ENCODE data around the gene KLHL26. TPM values are rescaled to one million over a fixed set of nuclear protein-coding genes. Genes with fewer than 3 reads are reported as not detected.

Gene KLHL26
- polyA plus RNA-seq, 2 of the 4 experiments (the other 2 are of a cell fraction) = 1.1 to 2.0 TPM

GRCh38 chr19:18712981-18713380, 76.2 kb downstream of the KLHL26 start:
- no peak for DNase-seq (ENCODE audit: low read depth in 1 of 2, low spot score in 1 of 2)
- Histone ChIP-seq H3K27ac (no peak overlapping the region), H3K4me1 (no peaks in the 10 kb centered on the region), H3K4me2 (no peak overlapping the region), H3K9me3 (no peaks in the 10 kb centered on the region), H3K4me3 (no peak overlapping the region)
- ChIA-PET POLR2A (no interaction called here), CTCF (no interaction called here)
- TF ChIP-seq HDAC2 (IDR thresholded peaks at IDR 0.05) (no peak), HMGXB4 (CRISPR knock-in tag; IDR thresholded peaks at IDR 0.05; ENCODE audit: borderline replicate concordance) (no peak), ZNF302 (CRISPR knock-in tag; IDR thresholded peaks at IDR 0.05) (no peak), RCOR1 (IDR thresholded peaks at IDR 0.05; ENCODE audit: low read depth, low read length) (no peak), MAZ (IDR thresholded peaks at IDR 0.05; ENCODE audit: borderline replicate concordance, low read depth, low read length) (no peak), FOXS1 (CRISPR knock-in tag; IDR thresholded peaks at IDR 0.05) (no peak), ZSCAN20 (CRISPR knock-in tag; IDR thresholded peaks at IDR 0.05) (no peak), KDM5A (IDR thresholded peaks at IDR 0.05) (no peak), CHD4 (IDR thresholded peaks at IDR 0.05; ENCODE audit: borderline replicate concordance) (no peak), POLR2AphosphoS2 (conservative IDR thresholded peaks at IDR 0.05; ENCODE audit: low read length) (no peak), PBX3 (IDR thresholded peaks at IDR 0.05) (no peak), CHD2 (IDR thresholded peaks at IDR 0.05; ENCODE audit: low read length, partially characterized antibody) (no peak), JUN (IDR thresholded peaks at IDR 0.05) (no peak), KDM1A (IDR thresholded peaks at IDR 0.05; ENCODE audit: low read depth) (no peak), ZC3H11A (IDR thresholded peaks at IDR 0.05) (no peak), E2F6 (IDR thresholded peaks at IDR 0.05; ENCODE audit: borderline replicate concordance, low read depth) (no peak)
- 87% methylated on average over 5 of the region's 5 CpGs for WGBS (ENCODE audit: missing lambda C conversion rate)
- ATAC-seq = no peak
- no peak for FAIRE-seq

GRCh38 chr19:18713550-18714117, 76.8 kb downstream of the KLHL26 start:
- Histone ChIP-seq H3K4me2 (no peak overlapping the region), H3K27ac (no peak overlapping the region), H3K9me3 (no peaks in the 10 kb centered on the region), H3K4me1 (no peaks in the 10 kb centered on the region), H3K4me3 (no peak overlapping the region)
- no peak for DNase-seq (ENCODE audit: low read depth in 1 of 2, low spot score in 1 of 2)
- no peak for FAIRE-seq
- 90% methylated on average over 11 of the region's 18 CpGs for WGBS (ENCODE audit: missing lambda C conversion rate)
- ChIA-PET POLR2A (no interaction called here), CTCF (no interaction called here)
- ATAC-seq = no peak
- TF ChIP-seq CBX8 (IDR thresholded peaks at IDR 0.05) (no peak), MYC (IDR thresholded peaks at IDR 0.05; ENCODE audit: borderline replicate concordance, low read length) (no peak), CBX2 (IDR thresholded peaks at IDR 0.05; ENCODE audit: borderline replicate concordance, low read depth) (no peak), MAFK (IDR thresholded peaks at IDR 0.05; ENCODE audit: partially characterized antibody) (no peak), HOXB5 (CRISPR knock-in tag; IDR thresholded peaks at IDR 0.05) (no peak)

GRCh38 chr19:18715416-18715815, 78.6 kb downstream of the KLHL26 start:
- CTCF ChIA-PET = no interaction called here
- no peak for FAIRE-seq
- ATAC-seq = no peak
- DNase-seq (ENCODE audit: low read depth in 1 of 2, low spot score in 1 of 2) = no peak
- POLR2A ChIA-PET = no interaction called here
- H3K27ac ChIP-seq = no peak overlapping the region
- no peak overlapping the region for H3K4me2 ChIP-seq
- 73% methylated on average over 5 of the region's 5 CpGs for WGBS (ENCODE audit: missing lambda C conversion rate)
- TF ChIP-seq RCOR1 (IDR thresholded peaks at IDR 0.05; ENCODE audit: low read depth, low read length) = no peak
- no peak for TF ChIP-seq SMC3 (IDR thresholded peaks at IDR 0.05)
- TF ChIP-seq CBX8 (IDR thresholded peaks at IDR 0.05) = no peak
- no peak for TF ChIP-seq FOSL2 (IDR thresholded peaks at IDR 0.05)
- TF ChIP-seq FOSL2 (CRISPR knock-in tag; IDR thresholded peaks at IDR 0.05) = no peak
- no peak for TF ChIP-seq TP53 (CRISPR knock-in tag; IDR thresholded peaks at IDR 0.05)
- no peak overlapping the region for H3K4me3 ChIP-seq
- no peaks in the 10 kb centered on the region for H3K9me3 ChIP-seq
- no peaks in the 10 kb centered on the region for H3K4me1 ChIP-seq

Measured in A549 (cell line).